GM19467 (cell line): Measurements from ENCODE around the gene BACH2.

ENCODE experiments used
- ATAC-seq: cut with Tn5 transposase; IDR thresholded peaks from one replicate; pipeline ENCODE4 v1.9.1; 2021; ENCODE audit warnings: mild to moderate bottlenecking, moderate library complexity; ENCODE audit not compliant: unreplicated experiment

BACH2 gene

GRCh38 chr6:90005048-90005827, 291.4 kb downstream of the BACH2 start:
- no peak for ATAC-seq

GRCh38 chr6:90004511-90004910, 292.1 kb downstream of the BACH2 start:
- no peak for ATAC-seq

DNA sequence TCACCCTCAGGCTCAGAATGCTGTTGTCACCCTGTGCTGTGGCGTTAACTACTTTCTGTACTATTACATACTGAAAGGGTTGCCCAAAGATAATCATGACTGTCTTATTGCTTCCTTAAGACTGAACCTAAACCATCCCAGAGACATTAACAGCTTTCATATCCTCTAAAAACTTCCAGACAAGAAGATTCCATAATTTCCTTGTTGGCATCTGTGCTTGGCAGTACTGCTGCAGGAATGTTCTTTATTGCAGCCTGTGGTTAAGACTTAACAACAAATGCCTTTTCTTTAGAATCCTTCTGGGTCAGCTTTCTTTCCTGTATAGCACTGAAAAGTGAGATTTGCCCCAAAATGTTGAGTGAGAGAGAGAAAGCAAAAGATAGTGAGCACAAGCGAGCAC, 292.7 kb downstream of the BACH2 start:
- ATAC-seq, result no peak

GRCh38 chr6:90003069-90003795, 293.4 kb downstream of the BACH2 start:
- ATAC-seq, result no peak

DNA sequence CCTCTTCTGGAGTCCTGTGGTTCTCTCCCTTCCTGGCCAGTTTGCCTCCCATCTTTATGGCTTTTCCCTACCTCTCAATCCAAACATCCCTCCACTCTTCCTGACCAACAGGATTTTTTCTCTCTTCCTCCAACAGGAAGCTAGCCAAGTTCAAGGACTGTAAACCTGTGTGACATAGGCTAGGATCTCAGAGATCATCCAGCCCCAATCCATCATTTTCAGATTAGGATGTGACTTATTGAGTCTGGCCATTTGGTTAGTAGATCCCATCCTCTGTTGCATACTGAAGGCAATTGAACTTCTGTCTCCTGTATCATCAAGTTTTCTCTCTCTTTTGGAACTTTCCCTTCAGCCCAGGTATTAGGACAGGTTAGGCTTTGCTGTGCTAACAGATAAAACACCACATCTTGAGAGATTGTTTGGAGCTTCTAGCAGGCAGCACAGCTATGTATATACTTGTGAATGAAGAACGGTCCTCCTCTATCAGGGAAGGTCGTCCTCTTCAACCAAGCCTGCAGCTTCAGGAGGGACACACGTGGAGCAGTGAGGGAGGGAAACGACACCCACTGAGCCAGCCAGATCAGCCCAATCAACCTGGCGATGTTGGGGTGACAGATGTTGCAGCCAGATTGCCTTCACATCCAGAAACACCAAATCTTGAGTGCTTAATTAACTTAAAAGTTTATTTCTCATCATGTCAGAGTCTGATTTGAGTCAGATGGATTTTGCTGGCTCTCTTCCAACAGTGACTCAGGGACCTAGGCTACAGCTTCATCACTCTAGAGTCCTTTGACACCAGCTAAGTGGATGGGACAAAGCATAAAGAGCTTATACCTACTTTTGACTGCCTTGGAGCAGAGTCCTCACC, 295.5 kb downstream of the BACH2 start:
- no peak for ATAC-seq

DNA sequence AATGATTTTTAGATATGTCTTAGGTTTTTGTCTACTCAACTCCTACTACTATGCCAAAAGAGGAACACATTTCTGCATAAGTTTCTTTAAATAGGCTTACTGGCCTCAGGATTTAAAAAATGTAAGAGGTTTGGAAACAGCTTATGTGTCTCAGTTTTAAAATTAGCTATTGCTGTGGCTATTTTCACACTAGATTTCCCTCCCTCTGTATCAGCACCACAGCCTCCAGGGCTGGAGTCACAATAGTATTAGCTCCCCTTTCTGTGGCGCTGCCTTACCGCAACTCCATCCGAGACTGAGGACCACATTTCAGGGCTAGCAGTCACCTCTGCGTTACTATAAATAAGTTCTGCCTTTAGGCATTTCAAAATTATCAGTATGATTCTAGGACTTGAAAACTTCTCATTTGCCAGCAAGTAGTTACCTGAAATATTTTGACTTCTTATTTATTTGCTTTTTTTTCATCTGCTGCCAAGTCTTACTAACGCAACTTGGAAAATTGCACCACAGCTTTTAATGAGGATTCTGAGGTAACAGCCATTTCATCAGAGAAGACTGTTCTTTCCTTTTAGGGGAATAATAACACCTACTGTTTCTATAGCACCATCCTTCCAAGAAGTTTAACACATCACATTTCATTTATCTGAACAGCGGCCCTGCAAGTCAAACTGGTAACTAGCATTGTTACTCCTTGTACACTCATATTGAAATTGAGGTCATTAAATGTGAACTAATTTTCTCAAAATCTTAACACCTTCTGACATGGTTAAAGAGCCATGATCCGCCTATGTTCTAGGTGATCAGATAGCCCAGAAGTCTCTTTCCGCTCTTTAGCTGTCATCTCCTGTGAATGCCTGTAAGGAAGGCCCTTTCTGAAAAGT, 296.5 kb downstream of the BACH2 start:
- no peak for ATAC-seq

GRCh38 chr6:89999154-89999553, 297.5 kb downstream of the BACH2 start:
- ATAC-seq, result no peak

GRCh38 chr6:89997456-89998445, 298.9 kb downstream of the BACH2 start:
- ATAC-seq, result no peak

- no peak for ATAC-seq
Observed at GRCh38 chr6:89993411-89993810, 303.2 kb downstream of the BACH2 start.

- no peak for ATAC-seq
Observed at GRCh38 chr6:89992818-89993217, 303.8 kb downstream of the BACH2 start.

GRCh38 chr6:89989742-89990141, 306.9 kb downstream of the BACH2 start:
- no peak for ATAC-seq

DNA sequence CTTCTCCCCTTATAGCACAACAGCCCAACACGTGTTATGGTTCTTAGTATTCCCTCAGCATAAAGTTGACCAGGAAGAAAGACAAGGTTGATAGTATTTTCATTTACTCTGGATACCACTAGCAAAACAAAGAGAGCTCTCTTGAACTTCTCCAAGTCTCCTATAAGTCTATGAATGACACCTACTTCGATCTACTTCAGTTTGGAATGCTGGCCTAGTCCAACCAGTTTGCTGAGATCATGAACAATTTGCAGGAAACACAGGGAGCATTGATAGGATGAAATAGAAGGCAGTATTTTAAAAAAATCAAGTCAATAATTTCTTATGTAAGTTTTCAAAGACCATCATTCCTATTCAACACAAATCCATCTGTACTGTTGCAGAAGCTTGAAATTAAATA, 308.8 kb downstream of the BACH2 start:
- ATAC-seq, result no peak

DNA sequence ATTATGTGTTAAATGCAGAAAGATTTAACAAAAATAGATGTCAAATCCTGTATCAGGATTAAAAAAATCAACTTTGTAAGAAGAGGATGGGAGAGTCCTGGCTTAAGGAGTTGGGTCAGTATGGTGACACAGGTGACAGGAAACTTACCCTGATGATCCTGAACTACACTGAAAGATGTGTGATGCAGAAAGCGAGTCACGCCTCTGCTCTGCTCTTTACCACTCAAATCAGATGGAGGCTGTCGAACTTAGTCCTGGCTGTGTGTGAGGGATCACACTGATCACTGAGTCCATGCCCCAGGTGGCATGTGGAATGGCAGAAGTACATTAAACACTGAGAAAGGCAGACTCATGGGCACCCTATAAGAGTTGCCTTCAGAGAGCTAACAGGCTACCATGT, 309.5 kb downstream of the BACH2 start:
- no peak for ATAC-seq

GRCh38 chr6:89986650-89987074, 310.0 kb downstream of the BACH2 start:
- ATAC-seq, result no peak

DNA sequence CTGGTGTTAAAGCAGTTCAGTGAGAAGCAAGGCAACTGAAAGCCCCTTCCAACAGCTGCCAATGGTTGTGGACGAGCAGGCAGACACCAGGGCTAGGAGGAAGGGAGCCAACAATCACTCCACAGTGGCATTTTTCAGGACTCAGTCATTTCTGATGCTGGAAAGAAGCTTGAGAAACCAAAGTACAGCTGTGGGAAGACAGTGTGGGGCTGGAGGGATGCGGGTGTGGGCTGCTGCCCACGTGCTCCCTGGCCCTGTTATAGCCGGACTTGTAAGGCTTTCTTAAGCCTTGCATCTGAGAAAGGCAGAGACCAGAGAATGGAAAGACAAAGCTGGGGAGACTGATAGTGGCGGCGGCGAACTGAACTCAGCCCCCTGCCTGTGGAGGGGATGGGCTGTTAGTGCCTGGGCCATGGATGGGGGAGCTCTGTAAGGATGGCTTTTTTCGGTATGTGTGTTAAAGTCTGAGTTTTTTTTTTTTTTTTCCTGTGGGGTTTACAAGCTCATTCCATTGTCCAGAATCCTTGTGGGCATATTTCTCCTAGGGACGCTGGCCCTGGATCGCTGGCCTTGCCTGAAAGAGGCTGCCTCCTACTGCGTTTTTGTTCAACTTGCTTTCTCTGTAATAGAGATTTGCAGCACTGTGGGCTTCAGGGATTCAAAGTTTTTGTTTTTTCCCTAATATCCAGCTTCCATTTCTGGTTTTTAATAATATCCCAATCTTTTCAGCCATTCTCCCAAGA, 310.7 kb downstream of the BACH2 start:
- no peak for ATAC-seq

DNA sequence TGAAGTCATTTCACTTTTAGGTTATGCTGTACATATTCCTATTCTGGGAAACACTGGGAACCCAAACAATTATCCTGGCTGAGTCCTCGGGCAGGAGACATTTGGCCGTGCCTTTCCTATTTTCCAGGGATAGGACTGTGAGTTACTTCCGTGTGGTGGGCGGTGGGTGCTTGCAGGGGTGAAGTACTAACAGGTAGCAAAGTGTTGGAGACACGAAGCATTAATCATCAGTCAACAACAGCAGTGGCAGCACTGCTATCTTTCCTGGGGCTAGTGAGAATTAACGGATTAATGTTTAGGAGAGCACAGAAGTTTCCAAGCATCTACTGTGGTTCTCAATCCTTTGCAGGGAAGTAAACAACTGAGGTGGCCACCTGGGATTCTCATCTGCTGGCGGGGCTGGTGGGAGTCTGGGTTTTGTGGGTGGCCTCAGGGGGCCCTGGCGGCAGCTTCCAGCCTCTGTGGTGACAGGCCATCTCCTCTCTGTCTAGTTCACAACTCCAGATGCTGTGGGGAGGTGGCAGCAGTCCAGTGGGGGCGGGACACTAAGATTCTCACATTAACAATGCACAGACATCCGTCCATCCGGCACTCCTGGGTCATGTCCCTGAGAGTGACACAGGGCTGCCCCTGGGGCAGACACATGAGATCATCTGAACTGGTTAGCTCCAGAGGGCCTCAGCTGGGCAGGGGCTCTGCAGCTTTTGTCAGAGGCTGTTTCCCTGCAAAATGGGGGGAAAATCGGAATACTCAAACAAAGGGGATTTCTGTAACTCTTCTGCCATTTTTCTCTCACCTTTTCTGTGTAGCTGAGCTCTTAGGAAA, 311.5 kb downstream of the BACH2 start:
- ATAC-seq, result no peak

GRCh38 chr6:89980353-89980752, 316.3 kb downstream of the BACH2 start:
- no peak for ATAC-seq
